Neutrophil (primary cell): ENCODE results near the gene UFM1.

ENCODE experiments used
- H3K27ac ChIP-seq: fragments of 200-600 bp; sonication (generic); 2 replicates; pipeline ENCODE4 v1.5.1; 2016; ENCODE audit warnings: mild to moderate bottlenecking, moderate library complexity
- H3K27me3 ChIP-seq: fragments of 200-600 bp; sonication (generic); 2 replicates; pipeline ENCODE4 v1.6.0; 2016; ENCODE audit warnings: mild to moderate bottlenecking
- H3K36me3 ChIP-seq: fragments of 200-600 bp; sonication (generic); 2 replicates; pipeline ENCODE4 v1.5.1; 2017
- H3K4me1 ChIP-seq, 2 experiments: fragments of 200-600 bp in 1 of 2; sonication (generic) in 1 of 2; 1 replicate in 1 of 2; 2 replicates in 1 of 2; pipeline versions ENCODE4 v1.5.1 to v1.6.1; 2013 to 2016; ENCODE audit warnings: low read depth in 1 of 2, low read length in 1 of 2, mild to moderate bottlenecking in 1 of 2, moderate library complexity in 1 of 2; ENCODE audit not compliant: control insufficient read depth in 1 of 2, insufficient read depth in 1 of 2
- H3K4me3 ChIP-seq, 2 experiments: fragments of 200-600 bp in 1 of 2; sonication (generic) in 1 of 2; 1 replicate in 1 of 2; 2 replicates in 1 of 2; pipeline ENCODE4 v1.5.1; 2013 to 2016; ENCODE audit warnings: low read depth in 1 of 2, low read length in 1 of 2, mild to moderate bottlenecking in 1 of 2, moderate library complexity in 1 of 2
- H3K9me3 ChIP-seq: fragments of 200-600 bp; sonication (generic); 2 replicates; pipeline ENCODE4 v1.5.1; 2016
- TF ChIP-seq, protein P1 (sequence below): fragments of 200-600 bp; sonication (generic); IDR thresholded peaks from 2 replicates; pipeline ENCODE4 v1.5.1; 2016; ENCODE audit warnings: antibody characterized with exemption

Gene UFM1

GRCh38 chr13:38316129-38316528, 33.5 kb upstream of the UFM1 start:
- no peaks in the 10 kb centered on the region for H3K36me3 ChIP-seq
- H3K27me3 ChIP-seq = no peaks in the 10 kb centered on the region
- H3K4me1 ChIP-seq = no peaks in the 10 kb centered on the region
- no peak overlapping the region for H3K4me3 ChIP-seq
- H3K9me3 ChIP-seq = no peaks in the 10 kb centered on the region
- H3K27ac ChIP-seq = no peak overlapping the region
- TF ChIP-seq, protein P1, sequence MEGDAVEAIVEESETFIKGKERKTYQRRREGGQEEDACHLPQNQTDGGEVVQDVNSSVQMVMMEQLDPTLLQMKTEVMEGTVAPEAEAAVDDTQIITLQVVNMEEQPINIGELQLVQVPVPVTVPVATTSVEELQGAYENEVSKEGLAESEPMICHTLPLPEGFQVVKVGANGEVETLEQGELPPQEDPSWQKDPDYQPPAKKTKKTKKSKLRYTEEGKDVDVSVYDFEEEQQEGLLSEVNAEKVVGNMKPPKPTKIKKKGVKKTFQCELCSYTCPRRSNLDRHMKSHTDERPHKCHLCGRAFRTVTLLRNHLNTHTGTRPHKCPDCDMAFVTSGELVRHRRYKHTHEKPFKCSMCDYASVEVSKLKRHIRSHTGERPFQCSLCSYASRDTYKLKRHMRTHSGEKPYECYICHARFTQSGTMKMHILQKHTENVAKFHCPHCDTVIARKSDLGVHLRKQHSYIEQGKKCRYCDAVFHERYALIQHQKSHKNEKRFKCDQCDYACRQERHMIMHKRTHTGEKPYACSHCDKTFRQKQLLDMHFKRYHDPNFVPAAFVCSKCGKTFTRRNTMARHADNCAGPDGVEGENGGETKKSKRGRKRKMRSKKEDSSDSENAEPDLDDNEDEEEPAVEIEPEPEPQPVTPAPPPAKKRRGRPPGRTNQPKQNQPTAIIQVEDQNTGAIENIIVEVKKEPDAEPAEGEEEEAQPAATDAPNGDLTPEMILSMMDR = no peak

DNA sequence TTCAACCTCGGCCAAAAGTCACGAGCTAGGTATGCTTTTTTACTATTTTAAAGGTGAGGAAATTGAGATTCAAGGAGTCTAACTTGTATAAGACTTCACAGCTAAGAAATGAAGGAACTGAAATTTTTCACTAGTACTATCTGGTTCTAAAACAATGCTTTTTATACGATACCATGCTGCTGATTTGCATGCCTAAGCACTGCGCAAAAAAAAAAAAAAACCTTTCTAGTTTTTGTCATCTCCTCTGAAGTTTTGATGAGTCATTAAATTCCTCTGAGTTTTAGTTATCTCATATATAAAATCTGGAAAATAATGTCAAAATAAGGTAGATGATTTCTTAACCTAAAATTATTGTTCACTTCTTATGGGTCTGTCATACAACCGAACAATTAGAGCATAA, 28.0 kb upstream of the UFM1 start:
- no peak overlapping the region for H3K4me3 ChIP-seq
- no peaks in the 10 kb centered on the region for H3K4me1 ChIP-seq
- no peak overlapping the region for H3K27ac ChIP-seq
- H3K36me3 ChIP-seq = no peaks in the 10 kb centered on the region
- TF ChIP-seq, protein P1 = no peak
- H3K27me3 ChIP-seq = no peaks in the 10 kb centered on the region
- H3K9me3 ChIP-seq = no peaks in the 10 kb centered on the region

DNA sequence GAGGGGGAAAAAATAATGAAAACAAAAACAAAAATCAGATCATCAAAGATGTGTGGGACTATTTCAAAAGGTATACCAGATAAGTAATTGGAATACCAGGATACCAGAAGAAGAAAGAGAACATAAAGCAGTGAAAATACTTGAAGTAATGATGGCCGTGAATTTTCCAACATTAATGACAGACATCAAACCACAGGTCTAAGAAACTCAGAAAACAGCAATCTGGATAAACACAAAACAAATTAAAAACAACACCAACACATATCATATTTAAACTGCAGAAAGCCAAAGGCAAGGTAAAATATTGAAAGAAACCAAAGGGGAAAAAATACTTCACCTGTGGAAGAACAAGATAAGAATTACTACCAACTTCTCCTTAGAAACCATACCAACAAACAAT, 24.2 kb upstream of the UFM1 start:
- Histone ChIP-seq H3K9me3 (no peaks in the 10 kb centered on the region), H3K36me3 (no peaks in the 10 kb centered on the region), H3K4me3 (no peak overlapping the region), H3K27me3 (no peaks in the 10 kb centered on the region), H3K4me1 (no peaks in the 10 kb centered on the region), H3K27ac (no peak overlapping the region)
- TF ChIP-seq, protein P1 = no peak

GRCh38 chr13:38328699-38329098, 21.0 kb upstream of the UFM1 start:
- Histone ChIP-seq H3K27ac (no peak overlapping the region), H3K4me1 (no peaks in the 10 kb centered on the region), H3K9me3 (no peaks in the 10 kb centered on the region), H3K4me3 (no peak overlapping the region), H3K27me3 (no peaks in the 10 kb centered on the region), H3K36me3 (no peaks in the 10 kb centered on the region)
- TF ChIP-seq, protein P1 = no peak

DNA sequence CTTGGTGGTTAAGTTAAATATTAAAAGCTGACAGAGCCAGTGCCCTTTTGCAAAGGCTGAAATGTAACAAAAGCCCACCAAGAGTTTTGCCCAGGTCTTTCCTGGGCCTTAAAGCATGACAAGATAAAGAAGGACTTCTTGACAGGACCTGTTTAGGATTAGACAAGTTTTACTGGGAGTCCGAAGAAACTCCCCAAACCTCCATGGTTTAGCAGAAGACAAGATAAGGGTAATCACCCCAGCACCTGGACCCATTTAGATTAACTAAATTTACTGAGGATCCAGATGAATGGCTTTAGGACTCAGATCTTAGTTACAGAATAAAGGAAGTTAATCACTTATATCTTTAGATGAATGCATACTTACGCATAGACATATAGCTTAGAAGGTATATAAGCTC, 14.8 kb upstream of the UFM1 start:
- no peak overlapping the region for H3K27ac ChIP-seq
- no peaks in the 10 kb centered on the region for H3K9me3 ChIP-seq
- no peak overlapping the region for H3K4me3 ChIP-seq
- H3K36me3 ChIP-seq = no peaks in the 10 kb centered on the region
- no peaks in the 10 kb centered on the region for H3K4me1 ChIP-seq
- no peaks in the 10 kb centered on the region for H3K27me3 ChIP-seq
- TF ChIP-seq, protein P1 = no peak

DNA sequence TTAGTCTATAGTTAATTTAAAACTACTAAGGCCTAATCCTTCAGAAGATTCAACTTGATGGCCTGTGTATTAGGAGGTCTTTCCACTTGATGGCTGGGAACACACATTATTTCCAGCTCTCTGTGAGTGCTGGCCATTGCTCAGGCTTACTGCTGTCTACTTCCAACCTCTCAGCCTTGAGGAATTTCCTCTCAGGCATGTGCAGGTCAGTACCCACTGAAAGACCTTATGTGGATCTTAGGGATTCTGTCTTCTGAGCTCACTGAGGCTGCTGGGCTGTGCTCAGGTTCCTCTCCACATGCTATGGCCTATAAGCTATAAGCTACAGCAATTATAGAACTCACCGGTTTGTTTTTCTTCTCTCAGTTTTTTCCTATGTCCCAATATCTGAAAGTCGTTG, 11.6 kb upstream of the UFM1 start:
- TF ChIP-seq, protein P1 = no peak
- H3K4me1 ChIP-seq = no peaks in the 10 kb centered on the region

More for the DNA sequence above, 11.6 kb upstream of the UFM1 start:
- Histone ChIP-seq H3K27me3 (no peaks in the 10 kb centered on the region), H3K9me3 (no peaks in the 10 kb centered on the region), H3K36me3 (no peaks in the 10 kb centered on the region), H3K27ac (no peak overlapping the region), H3K4me3 (no peak overlapping the region)
